Muscle layer of colon (tissue), 2 donors: Measurements from ENCODE around the gene TACO1.
A peak's percentile ranks its signal among the peaks of the same experiment; 100 is the strongest.

Source experiments
- H3K27ac ChIP-seq: one replicate; pipeline ENCODE4 v1.7.0; 2013; ENCODE audit warnings: low read depth, mild to moderate bottlenecking, low read length, moderate library complexity
- H3K27me3 ChIP-seq, 2 donors: one replicate each; pipeline ENCODE4 v1.7.0; 2013; ENCODE audit warnings: low read length in 2 of 2, mild to moderate bottlenecking in 2 of 2; ENCODE audit not compliant: insufficient read depth in 2 of 2, control insufficient read depth in 1 of 2
- H3K36me3 ChIP-seq: one replicate; pipeline ENCODE4 v1.7.0; 2013; ENCODE audit warnings: mild to moderate bottlenecking, low read length; ENCODE audit not compliant: insufficient read depth
- H3K4me1 ChIP-seq: one replicate; pipeline ENCODE4 v1.7.0; 2013; ENCODE audit warnings: mild to moderate bottlenecking, low read length; ENCODE audit not compliant: insufficient read depth
- H3K4me3 ChIP-seq, 2 donors: one replicate each; pipeline ENCODE4 v1.7.0; 2013; ENCODE audit warnings: low read length in 2 of 2, low read depth in 1 of 2, mild to moderate bottlenecking in 1 of 2, moderate library complexity in 1 of 2
- H3K9ac ChIP-seq: one replicate; pipeline ENCODE4 v1.7.0; 2013; ENCODE audit warnings: low read length
- H3K9me3 ChIP-seq: one replicate; pipeline ENCODE4 v1.7.0; 2013; ENCODE audit warnings: mild to moderate bottlenecking, low read length
- donor health status: abdominal sarcoma.
- donor health status: Adenocarcinoma of cecum.

The TACO1 gene

GRCh38 chr17:63600569-63601438 lies at the start of gene TACO1:
Gene TACO1, plus strand, starts transcription at chr17:63600895. Its CDS starts 189 bp downstream, at chr17:63601084.
- Histone ChIP-seq H3K36me3 (peaks cover 17% of the 10 kb centered on the region), H3K27me3 (no peaks in the 10 kb centered on the region), H3K4me1 (peaks cover 21% of the 10 kb centered on the region)

GRCh38 chr17:63552211-63552610 lies 48.5 kb upstream of the TACO1 start:
- no peak overlapping the region for H3K9ac ChIP-seq
- H3K27me3 ChIP-seq = no peaks in the 10 kb centered on the region
- H3K9me3 ChIP-seq = no peaks in the 10 kb centered on the region
- peaks cover 43% of the 10 kb centered on the region for H3K4me1 ChIP-seq
- no peak overlapping the region for H3K27ac ChIP-seq
- peak overlapping the region in 1 of 2 donors; percentile 21 for H3K4me3 ChIP-seq
- no peaks in the 10 kb centered on the region for H3K36me3 ChIP-seq

More at GRCh38 chr17:63600569-63601438, at the start of gene TACO1:
- H3K9me3 ChIP-seq = no peaks in the 10 kb centered on the region
- peak within 1 kb of the TSS; percentile 61 to 84 for H3K4me3 ChIP-seq
- H3K27ac ChIP-seq = peak within 1 kb of the TSS; percentile 39
- peak within 1 kb of the TSS; percentile 75 for H3K9ac ChIP-seq

- Histone ChIP-seq H3K27ac (no peak overlapping the region), H3K4me3 (no peak overlapping the region), H3K9ac (no peak overlapping the region), H3K4me1 (peaks cover 34% of the 10 kb centered on the region), H3K9me3 (no peaks in the 10 kb centered on the region), H3K36me3 (no peaks in the 10 kb centered on the region), H3K27me3 (no peaks in the 10 kb centered on the region)
Observed at GRCh38 chr17:63555500-63556156, 45.1 kb upstream of the TACO1 start.

- H3K36me3 ChIP-seq = no peaks in the 10 kb centered on the region
- H3K9ac ChIP-seq = no peak overlapping the region
- no peaks in the 10 kb centered on the region for H3K27me3 ChIP-seq
- no peak overlapping the region for H3K4me3 ChIP-seq
- H3K9me3 ChIP-seq = no peaks in the 10 kb centered on the region
- peaks cover 29% of the 10 kb centered on the region for H3K4me1 ChIP-seq
- H3K27ac ChIP-seq = no peak overlapping the region
Observed at GRCh38 chr17:63557416-63557815, 43.3 kb upstream of the TACO1 start.

- Histone ChIP-seq H3K36me3 (no peaks in the 10 kb centered on the region), H3K4me3 (no peak overlapping the region), H3K4me1 (peaks cover 19% of the 10 kb centered on the region), H3K9ac (no peak overlapping the region), H3K9me3 (no peaks in the 10 kb centered on the region), H3K27me3 (no peaks in the 10 kb centered on the region), H3K27ac (no peak overlapping the region)
Observed at GRCh38 chr17:63558441-63558840, 42.3 kb upstream of the TACO1 start.

GRCh38 chr17:63561819-63562218 lies 38.9 kb upstream of the TACO1 start:
- Histone ChIP-seq H3K4me1 (no peaks in the 10 kb centered on the region), H3K4me3 (no peak overlapping the region), H3K27me3 (no peaks in the 10 kb centered on the region), H3K9ac (no peak overlapping the region), H3K9me3 (no peaks in the 10 kb centered on the region), H3K36me3 (no peaks in the 10 kb centered on the region), H3K27ac (no peak overlapping the region)

- H3K9ac ChIP-seq = no peak overlapping the region
- H3K4me1 ChIP-seq = no peaks in the 10 kb centered on the region
- no peaks in the 10 kb centered on the region for H3K36me3 ChIP-seq
- H3K9me3 ChIP-seq = no peaks in the 10 kb centered on the region
- H3K4me3 ChIP-seq = no peak overlapping the region
- no peak overlapping the region for H3K27ac ChIP-seq
- H3K27me3 ChIP-seq = no peaks in the 10 kb centered on the region
Observed at GRCh38 chr17:63563339-63563738, 37.4 kb upstream of the TACO1 start.

- H3K4me1 ChIP-seq = no peaks in the 10 kb centered on the region
- H3K9ac ChIP-seq = no peak overlapping the region
- no peak overlapping the region for H3K27ac ChIP-seq
- H3K4me3 ChIP-seq = no peak overlapping the region
- H3K27me3 ChIP-seq = no peaks in the 10 kb centered on the region
- H3K36me3 ChIP-seq = no peaks in the 10 kb centered on the region
- H3K9me3 ChIP-seq = no peaks in the 10 kb centered on the region
Observed at GRCh38 chr17:63564562-63564961, 36.1 kb upstream of the TACO1 start.

GRCh38 chr17:63567229-63567628 lies 33.5 kb upstream of the TACO1 start:
- Histone ChIP-seq H3K9me3 (no peaks in the 10 kb centered on the region), H3K9ac (no peak overlapping the region), H3K27me3 (no peaks in the 10 kb centered on the region), H3K4me3 (no peak overlapping the region), H3K4me1 (no peaks in the 10 kb centered on the region), H3K27ac (no peak overlapping the region), H3K36me3 (no peaks in the 10 kb centered on the region)

GRCh38 chr17:63568563-63568962 lies 32.1 kb upstream of the TACO1 start:
- no peak overlapping the region for H3K27ac ChIP-seq
- no peaks in the 10 kb centered on the region for H3K27me3 ChIP-seq
- H3K4me3 ChIP-seq = no peak overlapping the region
- no peaks in the 10 kb centered on the region for H3K4me1 ChIP-seq
- H3K9ac ChIP-seq = no peak overlapping the region
- no peaks in the 10 kb centered on the region for H3K9me3 ChIP-seq
- H3K36me3 ChIP-seq = no peaks in the 10 kb centered on the region

GRCh38 chr17:63571632-63572310 lies 28.9 kb upstream of the TACO1 start:
- Histone ChIP-seq H3K36me3 (no peaks in the 10 kb centered on the region), H3K27me3 (no peaks in the 10 kb centered on the region), H3K4me3 (no peak overlapping the region), H3K9ac (no peak overlapping the region), H3K9me3 (no peaks in the 10 kb centered on the region), H3K4me1 (no peaks in the 10 kb centered on the region), H3K27ac (no peak overlapping the region)
